ENCODE data around the gene NOP58.
A peak's percentile ranks its signal among the peaks of the same experiment; 100 is the strongest.
"Not testable (repeated sequence)": the region's sequence is repeated elsewhere in the genome, so short reads cannot be mapped to it uniquely, and the experiment has no call there.

NOP58 gene

GRCh38 chr2:202311823-202312388 lies 46.3 kb downstream of the NOP58 start:
- no peak for TF ChIP-seq REST (IDR thresholded peaks at IDR 0.05; ENCODE audit: insufficient replicate concordance, low read depth)
- no peak for TF ChIP-seq GABPA (IDR thresholded peaks at IDR 0.05; ENCODE audit: low read depth)
- TF ChIP-seq CTCF (IDR thresholded peaks at IDR 0.05; ENCODE audit: insufficient read depth, low read length), result no peak
- TF ChIP-seq POLR2AphosphoS5 (IDR thresholded peaks at IDR 0.05; ENCODE audit: low read depth), result peak; percentile 40
- no peak for TF ChIP-seq SPI1 (IDR thresholded peaks at IDR 0.05; ENCODE audit: borderline replicate concordance, low read depth)
- H3K27me3 ChIP-seq (ENCODE audit: insufficient read depth, poor library complexity, severe bottlenecking), result no peaks in the 10 kb centered on the region

GRCh38 chr2:202314116-202314515 lies 48.6 kb downstream of the NOP58 start:
- Histone ChIP-seq H3K27ac (replicated peaks) (no peak overlapping the region), H3K4me3 (replicated peaks; ENCODE audit: insufficient read depth, low read length) (no peak overlapping the region), H3K27me3 (ENCODE audit: insufficient read depth, poor library complexity, severe bottlenecking) (no peaks in the 10 kb centered on the region)
- TF ChIP-seq GABPA (IDR thresholded peaks at IDR 0.05; ENCODE audit: low read depth), result no peak
- no peak for DNase-seq (ENCODE audit: low read depth in 1 of 2, low spot score in 1 of 2)

More at GRCh38 chr2:202311823-202312388, 46.3 kb downstream of the NOP58 start:
- Histone ChIP-seq H3K27ac (replicated peaks) (no peak overlapping the region), H3K4me3 (replicated peaks; ENCODE audit: insufficient read depth, low read length) (no peak overlapping the region)
- no peak for DNase-seq (ENCODE audit: low read depth in 1 of 2, low spot score in 1 of 2)

- Histone ChIP-seq H3K27ac (replicated peaks) (no peak overlapping the region), H3K4me3 (replicated peaks; ENCODE audit: insufficient read depth, low read length) (no peak overlapping the region), H3K27me3 (ENCODE audit: insufficient read depth, poor library complexity, severe bottlenecking) (no peaks in the 10 kb centered on the region)
- DNase-seq (ENCODE audit: low read depth in 1 of 2, low spot score in 1 of 2), result no peak
- no peak for TF ChIP-seq POLR2AphosphoS5 (IDR thresholded peaks at IDR 0.05; ENCODE audit: low read depth)
- no peak for TF ChIP-seq SPI1 (IDR thresholded peaks at IDR 0.05; ENCODE audit: borderline replicate concordance, low read depth)
- TF ChIP-seq GABPA (IDR thresholded peaks at IDR 0.05; ENCODE audit: low read depth), result no peak
- TF ChIP-seq REST (IDR thresholded peaks at IDR 0.05; ENCODE audit: insufficient replicate concordance, low read depth), result no peak
- TF ChIP-seq CTCF (IDR thresholded peaks at IDR 0.05; ENCODE audit: insufficient read depth, low read length), result no peak
These were observed 51.7 kb downstream of the NOP58 start for GRCh38 chr2:202317080-202317857.

GRCh38 chr2:202320362-202320761 lies 54.8 kb downstream of the NOP58 start:
- H3K27me3 ChIP-seq (ENCODE audit: insufficient read depth, poor library complexity, severe bottlenecking); DNase-seq (ENCODE audit: low read depth in 1 of 2, low spot score in 1 of 2); H3K27ac ChIP-seq (replicated peaks); H3K4me3 ChIP-seq (replicated peaks; ENCODE audit: insufficient read depth, low read length): not testable (repeated sequence)

Data from HL-60 (cell line).